Memory B cell (primary cell): ENCODE measurements around the gene MRPL54.

Source experiments
- ATAC-seq: fragments of 150-1000 bp; cut with Tn5 transposase; 2 replicates; pipeline ENCODE4 v1.10.0; 2021; ENCODE audit warnings: low read depth, mild to moderate bottlenecking, moderate library complexity
- DNase-seq, 2 donors: peaks; one replicate each; pipeline ENCODE4 v3.0.0; 2022; ENCODE audit warnings: low spot score in 2 of 2
- H3K27ac Mint-ChIP-seq: one replicate; pipeline ENCODE4 v1.8.0; 2022; ENCODE audit warnings: mild to moderate bottlenecking, moderate library complexity, mixed read lengths
- H3K27me3 Mint-ChIP-seq: one replicate; pipeline ENCODE4 v1.8.0; 2022; ENCODE audit warnings: mixed read lengths
- H3K36me3 Mint-ChIP-seq: one replicate; pipeline ENCODE4 v1.8.0; 2022; ENCODE audit warnings: mild to moderate bottlenecking, mixed read lengths
- H3K4me1 Mint-ChIP-seq: one replicate; pipeline ENCODE4 v1.8.0; 2022; ENCODE audit warnings: mixed read lengths
- H3K4me3 Mint-ChIP-seq: one replicate; pipeline ENCODE4 v1.8.0; 2022; ENCODE audit warnings: mild to moderate bottlenecking, moderate library complexity, mixed read lengths
- H3K9me3 Mint-ChIP-seq: one replicate; pipeline ENCODE4 v1.8.0; 2022; ENCODE audit warnings: mixed read lengths

Gene MRPL54

GRCh38 chr19:3769494-3769893, 7.0 kb downstream of the MRPL54 start:
- DNase-seq, result no peak
- Mint-ChIP-seq H3K27ac (no peak overlapping the region), H3K4me1 (peaks cover 6% of the 10 kb centered on the region), H3K9me3 (no peaks in the 10 kb centered on the region), H3K36me3 (peaks cover 19% of the 10 kb centered on the region), H3K4me3 (no peak overlapping the region), H3K27me3 (peaks cover 4% of the 10 kb centered on the region)
- no peak for ATAC-seq

- no peak for ATAC-seq
- H3K4me3 Mint-ChIP-seq, result no peak overlapping the region
These were observed 7.9 kb downstream of the MRPL54 start for GRCh38 chr19:3770136-3770999.

GRCh38 chr19:3771000-3771905, 8.8 kb downstream of the MRPL54 start:
- H3K27me3 Mint-ChIP-seq, result peaks cover 4% of the 10 kb centered on the region
- peaks cover 2% of the 10 kb centered on the region for H3K9me3 Mint-ChIP-seq
- peak overlapping the region; percentile 40 for H3K27ac Mint-ChIP-seq
- ATAC-seq, result no peak
- H3K4me1 Mint-ChIP-seq, result peaks cover 6% of the 10 kb centered on the region
- H3K36me3 Mint-ChIP-seq, result peaks cover 17% of the 10 kb centered on the region
- no peak for DNase-seq
- H3K4me3 Mint-ChIP-seq, result no peak overlapping the region

More at GRCh38 chr19:3770136-3770999, 7.9 kb downstream of the MRPL54 start:
- Mint-ChIP-seq H3K4me1 (peaks cover 6% of the 10 kb centered on the region), H3K27ac (no peak overlapping the region), H3K9me3 (no peaks in the 10 kb centered on the region), H3K27me3 (peaks cover 4% of the 10 kb centered on the region), H3K36me3 (peaks cover 19% of the 10 kb centered on the region)
- no peak for DNase-seq

GRCh38 chr19:3771906-3772455, 9.5 kb downstream of the MRPL54 start, which contains the start of gene RAX2:
TSS of gene RAX2 (minus strand) at chr19:3772228. CDS start at chr19:3771742, 486 bp downstream.
- Mint-ChIP-seq H3K9me3 (peaks cover 5% of the 10 kb centered on the region), H3K4me1 (no peaks in the 10 kb centered on the region), H3K36me3 (peaks cover 14% of the 10 kb centered on the region), H3K27me3 (peaks cover 7% of the 10 kb centered on the region), H3K27ac (peak within 1 kb of the TSS; percentile 40), H3K4me3 (no peak within 1 kb of the TSS)
- no peak for ATAC-seq
- no peak for DNase-seq

- H3K27ac Mint-ChIP-seq, result no peak overlapping the region
These were observed 11.5 kb downstream of the MRPL54 start for GRCh38 chr19:3773814-3774515.

GRCh38 chr19:3774621-3775373, 12.3 kb downstream of the MRPL54 start:
- ATAC-seq, result no peak
- peaks cover 8% of the 10 kb centered on the region for H3K36me3 Mint-ChIP-seq
- no peak overlapping the region for H3K4me3 Mint-ChIP-seq
- peaks cover 5% of the 10 kb centered on the region for H3K9me3 Mint-ChIP-seq
- peaks cover 7% of the 10 kb centered on the region for H3K27me3 Mint-ChIP-seq
- no peak overlapping the region for H3K27ac Mint-ChIP-seq
- no peak for DNase-seq
- H3K4me1 Mint-ChIP-seq, result no peaks in the 10 kb centered on the region

More at GRCh38 chr19:3773814-3774515, 11.5 kb downstream of the MRPL54 start:
- Mint-ChIP-seq H3K4me3 (no peak overlapping the region), H3K36me3 (peaks cover 10% of the 10 kb centered on the region), H3K9me3 (peaks cover 5% of the 10 kb centered on the region), H3K4me1 (no peaks in the 10 kb centered on the region), H3K27me3 (peaks cover 7% of the 10 kb centered on the region)
- ATAC-seq, result no peak
- no peak for DNase-seq

- Mint-ChIP-seq H3K9me3 (peaks cover 5% of the 10 kb centered on the region), H3K4me3 (no peak overlapping the region), H3K4me1 (no peaks in the 10 kb centered on the region), H3K27ac (no peak overlapping the region), H3K27me3 (peaks cover 7% of the 10 kb centered on the region), H3K36me3 (peaks cover 6% of the 10 kb centered on the region)
- no peak for DNase-seq
- ATAC-seq, result no peak
These were observed 12.9 kb downstream of the MRPL54 start for GRCh38 chr19:3775374-3775711.

- no peaks in the 10 kb centered on the region for H3K4me1 Mint-ChIP-seq
- H3K27ac Mint-ChIP-seq, result no peak overlapping the region
- peaks cover 5% of the 10 kb centered on the region for H3K9me3 Mint-ChIP-seq
- DNase-seq (no peak), ATAC-seq (no peak)
- H3K27me3 Mint-ChIP-seq, result peaks cover 7% of the 10 kb centered on the region
- H3K4me3 Mint-ChIP-seq, result no peak overlapping the region
- peaks cover 6% of the 10 kb centered on the region for H3K36me3 Mint-ChIP-seq
These were observed 13.3 kb downstream of the MRPL54 start for GRCh38 chr19:3775831-3776230.

- peaks cover 5% of the 10 kb centered on the region for H3K36me3 Mint-ChIP-seq
- ATAC-seq (no peak), DNase-seq (no peak)
- no peak overlapping the region for H3K4me3 Mint-ChIP-seq
- H3K9me3 Mint-ChIP-seq, result peaks cover 7% of the 10 kb centered on the region
- H3K4me1 Mint-ChIP-seq, result no peaks in the 10 kb centered on the region
- H3K27me3 Mint-ChIP-seq, result peaks cover 7% of the 10 kb centered on the region
- H3K27ac Mint-ChIP-seq, result no peak overlapping the region
These were observed 14.1 kb downstream of the MRPL54 start for GRCh38 chr19:3776479-3777040.

- peaks cover 11% of the 10 kb centered on the region for H3K36me3 Mint-ChIP-seq
- DNase-seq (no peak), ATAC-seq (no peak)
- H3K27ac Mint-ChIP-seq, result no peak overlapping the region
- no peak overlapping the region for H3K4me3 Mint-ChIP-seq
- no peaks in the 10 kb centered on the region for H3K4me1 Mint-ChIP-seq
- H3K9me3 Mint-ChIP-seq, result peaks cover 14% of the 10 kb centered on the region
- H3K27me3 Mint-ChIP-seq, result peaks cover 14% of the 10 kb centered on the region
These were observed 15.8 kb downstream of the MRPL54 start for GRCh38 chr19:3778104-3778867.

GRCh38 chr19:3778899-3779723, 16.6 kb downstream of the MRPL54 start:
- Mint-ChIP-seq H3K36me3 (peaks cover 11% of the 10 kb centered on the region), H3K9me3 (peaks cover 14% of the 10 kb centered on the region), H3K27me3 (peaks cover 12% of the 10 kb centered on the region), H3K4me1 (no peaks in the 10 kb centered on the region), H3K4me3 (no peak overlapping the region), H3K27ac (no peak overlapping the region)
- no peak for DNase-seq
- ATAC-seq, result no peak
